WTC11 (cell line): Measurements from ENCODE around the gene PICALM. TPM values are rescaled to one million over a fixed set of nuclear protein-coding genes. Genes with fewer than 3 reads are reported as not detected.

Experiments used
- ATAC-seq: fragments of 200-7000 bp; cut with Tn5 transposase; 2 replicates; pipeline ENCODE4 v1.10.0; 2021; ENCODE audit warnings: mild to moderate bottlenecking, moderate library complexity
- CTCF ChIA-PET: fragments of 300-600 bp; sonication (Branson Sonifier 250); formaldehyde crosslinking; loops from one replicate; lab custom pipeline; 2021; ENCODE audit warnings: antibody characterized with exemption; lab: Charles Lee
- POLR2A ChIA-PET: fragments of 350-600 bp; sonication (Branson Sonifier 250); formaldehyde crosslinking; loops from one replicate; lab custom pipeline; 2021; ENCODE audit warnings: antibody characterized with exemption; lab: Charles Lee
- DNase-seq: peaks from one replicate; pipeline ENCODE4 v3.0.0; 2021; ENCODE audit warnings: low spot score
- H3K27ac Mint-ChIP-seq: 2 replicates; pipeline ENCODE4 v1.8.0; 2021; ENCODE audit warnings: mixed read lengths
- H3K27me3 Mint-ChIP-seq: 2 replicates; pipeline ENCODE4 v1.8.0; 2021; ENCODE audit warnings: low read depth, mild to moderate bottlenecking, moderate library complexity, mixed read lengths
- H3K36me3 Mint-ChIP-seq: 2 replicates; pipeline ENCODE4 v1.8.0; 2021; ENCODE audit warnings: mixed read lengths
- H3K4me1 Mint-ChIP-seq: 2 replicates; pipeline ENCODE4 v1.8.0; 2022; ENCODE audit warnings: mixed read lengths
- H3K4me3 Mint-ChIP-seq: 2 replicates; pipeline ENCODE4 v1.8.0; 2021; ENCODE audit warnings: mild to moderate bottlenecking, moderate library complexity, mixed read lengths
- H3K9me3 Mint-ChIP-seq: 2 replicates; pipeline ENCODE4 v1.8.0; 2021; ENCODE audit warnings: mixed read lengths
- AR ChIP-seq: fragments of 250-450 bp; sonication (Bioruptor Pico); IDR thresholded peaks from 2 replicates; pipeline ENCODE4 v1.9.0; 2021; ENCODE audit warnings: mild to moderate bottlenecking
- ATF1 ChIP-seq: sonication (generic); formaldehyde crosslinking; IDR thresholded peaks from 2 replicates; pipeline ENCODE4 v1.8.1; 2023; ENCODE audit warnings: mild to moderate bottlenecking, moderate library complexity, missing genetic modification reagents
- CDX4 ChIP-seq: fragments of 250-450 bp; sonication (Bioruptor Pico); IDR thresholded peaks from 2 replicates; pipeline ENCODE4 v1.9.0; 2021; ENCODE audit warnings: moderate library complexity, mild to moderate bottlenecking, inconsistent platforms, borderline replicate concordance
- FOXP4 ChIP-seq: sonication (generic); formaldehyde crosslinking; IDR thresholded peaks from 2 replicates; pipeline ENCODE4 v1.8.0; 2022; ENCODE audit warnings: mild to moderate bottlenecking, missing genetic modification reagents
- GABPB1 ChIP-seq: sonication (generic); formaldehyde crosslinking; IDR thresholded peaks from 2 replicates; pipeline ENCODE4 v1.8.1; 2023; ENCODE audit warnings: mild to moderate bottlenecking, missing genetic modification reagents
- MLX ChIP-seq: sonication (generic); formaldehyde crosslinking; IDR thresholded peaks from 2 replicates; pipeline ENCODE4 v1.8.1; 2023; ENCODE audit warnings: mild to moderate bottlenecking, missing genetic modification reagents, moderate library complexity
- MXD4 ChIP-seq: fragments of 250-450 bp; sonication (Bioruptor Pico); IDR thresholded peaks from 2 replicates; pipeline ENCODE4 v1.8.0; 2021; ENCODE audit warnings: mild to moderate bottlenecking, moderate library complexity, borderline replicate concordance
- NR1H2 ChIP-seq: sonication (generic); formaldehyde crosslinking; IDR thresholded peaks from 2 replicates; pipeline ENCODE4 v1.9.0; 2021; ENCODE audit warnings: mild to moderate bottlenecking, moderate library complexity, missing genetic modification reagents
- NR3C1 ChIP-seq: sonication (generic); formaldehyde crosslinking; conservative IDR thresholded peaks from 2 replicates; pipeline ENCODE4 v1.8.1; 2023; ENCODE audit warnings: low read depth, mild to moderate bottlenecking, missing genetic modification reagents
- OVOL2 ChIP-seq: fragments of 250-450 bp; sonication (Bioruptor Pico); IDR thresholded peaks from 2 replicates; pipeline ENCODE4 v1.9.0; 2021; ENCODE audit warnings: mild to moderate bottlenecking, borderline replicate concordance
- PRDM15 ChIP-seq: sonication (generic); formaldehyde crosslinking; IDR thresholded peaks from 2 replicates; pipeline ENCODE4 v1.8.0; 2022; ENCODE audit warnings: missing genetic modification reagents
- SMAD3 ChIP-seq: sonication (generic); formaldehyde crosslinking; IDR thresholded peaks from 2 replicates; pipeline ENCODE4 v1.8.0; 2022; ENCODE audit warnings: missing genetic modification reagents, mild to moderate bottlenecking, borderline replicate concordance
- SOX15 ChIP-seq: fragments of 250-450 bp; sonication (Bioruptor Pico); IDR thresholded peaks from 2 replicates; pipeline ENCODE4 v1.9.0; 2021; ENCODE audit warnings: mild to moderate bottlenecking
- STAT6 ChIP-seq: sonication (generic); formaldehyde crosslinking; conservative IDR thresholded peaks from 2 replicates; pipeline ENCODE4 v1.8.1; 2023; ENCODE audit warnings: mild to moderate bottlenecking, low read depth, missing genetic modification reagents, moderate library complexity
- TCF7 ChIP-seq: sonication (generic); formaldehyde crosslinking; IDR thresholded peaks from 2 replicates; pipeline ENCODE4 v1.8.0; 2022; ENCODE audit warnings: mild to moderate bottlenecking, low read depth, missing genetic modification reagents, moderate library complexity
- ZNF121 ChIP-seq: sonication (generic); formaldehyde crosslinking; IDR thresholded peaks from 2 replicates; pipeline ENCODE4 v1.8.0; 2023; ENCODE audit warnings: missing genetic modification reagents
- ZNF138 ChIP-seq: sonication (generic); formaldehyde crosslinking; conservative IDR thresholded peaks from 2 replicates; pipeline ENCODE4 v1.8.1; 2022; ENCODE audit warnings: mild to moderate bottlenecking, moderate library complexity, missing genetic modification reagents
- ZNF317 ChIP-seq: sonication (generic); formaldehyde crosslinking; IDR thresholded peaks from 2 replicates; pipeline ENCODE4 v1.8.1; 2023; ENCODE audit warnings: low read depth, mild to moderate bottlenecking, moderate library complexity, missing genetic modification reagents, borderline replicate concordance
- ZNF423 ChIP-seq: fragments of 250-450 bp; sonication (Bioruptor Pico); IDR thresholded peaks from 2 replicates; pipeline ENCODE4 v2.1.2; 2022; ENCODE audit warnings: mild to moderate bottlenecking, moderate library complexity
- total RNA-seq: library from RNA; stranded (reverse); gene quantifications from 3 replicates; pipeline ENCODE4 v1.2.3, GENCODE V29; 2021
- TF ChIP-seq, protein P1 (sequence below): sonication (generic); formaldehyde crosslinking; IDR thresholded peaks from 2 replicates; pipeline ENCODE4 v1.8.0; 2023; ENCODE audit warnings: missing genetic modification reagents

Gene PICALM
- total RNA-seq, 1 experiment from 2014 or later = 69.9 TPM

GRCh38 chr11:86116386-86116726 is 47.5 kb upstream of the PICALM start:
- ChIA-PET POLR2A (no interaction called here), CTCF (interaction anchor here (1.3 kb wide), 1 partner anchor 77 kb away, joined by 3 read pairs; no protein-coding TSS in a partner anchor)
- DNase-seq (no peak), ATAC-seq (no peak)
- no peaks in the 10 kb centered on the region for H3K9me3 Mint-ChIP-seq
- no peaks in the 10 kb centered on the region for H3K4me1 Mint-ChIP-seq
- TF ChIP-seq STAT6 (CRISPR knock-in tag) (no peak), OVOL2 (CRISPR knock-in tag) (no peak), TCF7 (CRISPR knock-in tag) (no peak), SOX15 (no peak), MXD4 (CRISPR knock-in tag) (no peak), NR3C1 (CRISPR knock-in tag) (no peak), ZNF138 (CRISPR knock-in tag) (no peak), ZNF121 (CRISPR knock-in tag) (no peak), MLX (no peak), ZNF423 (CRISPR knock-in tag) (no peak), CDX4 (CRISPR knock-in tag) (no peak)
- TF ChIP-seq, protein P1, sequence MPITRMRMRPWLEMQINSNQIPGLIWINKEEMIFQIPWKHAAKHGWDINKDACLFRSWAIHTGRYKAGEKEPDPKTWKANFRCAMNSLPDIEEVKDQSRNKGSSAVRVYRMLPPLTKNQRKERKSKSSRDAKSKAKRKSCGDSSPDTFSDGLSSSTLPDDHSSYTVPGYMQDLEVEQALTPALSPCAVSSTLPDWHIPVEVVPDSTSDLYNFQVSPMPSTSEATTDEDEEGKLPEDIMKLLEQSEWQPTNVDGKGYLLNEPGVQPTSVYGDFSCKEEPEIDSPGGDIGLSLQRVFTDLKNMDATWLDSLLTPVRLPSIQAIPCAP (CRISPR knock-in tag) = no peak
- no peaks in the 10 kb centered on the region for H3K27me3 Mint-ChIP-seq
- H3K4me3 Mint-ChIP-seq = no peak overlapping the region
- H3K36me3 Mint-ChIP-seq = no peaks in the 10 kb centered on the region
- H3K27ac Mint-ChIP-seq = no peak overlapping the region

DNA sequence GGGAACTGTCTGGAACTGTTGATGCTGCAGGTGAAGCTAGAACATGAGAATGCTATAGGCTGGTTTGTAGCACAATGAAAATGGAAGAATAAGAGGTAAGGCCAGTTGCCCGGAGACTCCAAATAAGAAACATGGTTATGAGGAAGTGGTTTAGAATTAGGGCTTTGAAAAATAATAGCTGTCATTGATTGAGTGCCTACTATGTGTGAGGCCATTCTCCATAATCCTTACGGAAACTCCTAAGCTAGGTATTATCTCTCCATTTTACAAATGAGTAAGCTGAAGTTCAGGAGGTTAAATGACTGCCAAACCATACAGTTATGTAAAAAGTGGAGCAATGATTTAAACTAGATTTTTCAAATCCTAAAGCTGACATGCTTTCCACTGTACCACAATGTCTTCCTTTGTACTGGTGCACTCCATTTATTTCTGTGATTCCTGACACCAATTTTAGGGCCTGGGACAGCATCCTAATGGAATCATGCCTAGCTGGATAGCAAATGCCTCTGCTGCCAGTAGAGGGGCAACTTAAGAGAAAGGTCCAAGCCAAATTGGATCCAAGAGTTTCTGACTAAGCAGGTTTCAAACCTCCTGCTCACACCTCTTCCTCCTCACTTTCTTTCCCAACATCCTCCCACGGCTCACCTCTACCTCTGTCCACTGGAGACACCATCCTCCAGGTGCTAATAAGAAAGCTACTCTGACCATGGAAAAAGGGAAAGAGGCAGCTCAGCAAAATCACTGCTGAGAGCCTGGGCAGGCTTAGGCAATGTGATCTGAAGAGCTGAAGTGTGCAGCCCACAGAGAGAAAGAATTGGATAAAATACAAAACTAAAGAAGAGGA is 46.9 kb upstream of the PICALM start:
- Mint-ChIP-seq H3K4me3 (no peak overlapping the region), H3K36me3 (no peaks in the 10 kb centered on the region), H3K9me3 (no peaks in the 10 kb centered on the region), H3K27me3 (no peaks in the 10 kb centered on the region), H3K4me1 (no peaks in the 10 kb centered on the region), H3K27ac (no peak overlapping the region)
- ATAC-seq (no peak), DNase-seq (no peak)
- ChIA-PET POLR2A (no interaction called here), CTCF (interaction anchor here (1.3 kb wide), 1 partner anchor 78 kb away, joined by 3 read pairs; no protein-coding TSS in a partner anchor)
- TF ChIP-seq AR (CRISPR knock-in tag) (no peak), ZNF317 (CRISPR knock-in tag) (no peak), PRDM15 (CRISPR knock-in tag) (no peak), FOXP4 (CRISPR knock-in tag) (no peak), ATF1 (CRISPR knock-in tag) (no peak), NR1H2 (CRISPR knock-in tag) (no peak), GABPB1 (CRISPR knock-in tag) (no peak), SMAD3 (CRISPR knock-in tag) (no peak)
